Colonic mucosa (tissue), 4 donors: ENCODE data around the gene AHDC1. TPM values are rescaled to one million over a fixed set of nuclear protein-coding genes. Genes with fewer than 3 reads are reported as not detected.

Experiments
- DNase-seq: peaks from one replicate; pipeline ENCODE4 v3.0.0-alpha.2; 2020
- H3K27ac ChIP-seq: fragments of 200-600 bp; one replicate; pipeline ENCODE4 v1.8.0; 2021
- H3K27me3 ChIP-seq: fragments of 200-600 bp; one replicate; pipeline ENCODE4 v1.8.0; 2021
- H3K36me3 ChIP-seq: fragments of 200-600 bp; one replicate; pipeline ENCODE4 v1.8.0; 2021
- H3K4me1 ChIP-seq: fragments of 200-600 bp; one replicate; pipeline ENCODE4 v1.8.0; 2021; ENCODE audit warnings: mild to moderate bottlenecking
- H3K4me3 ChIP-seq: fragments of 200-600 bp; one replicate; pipeline ENCODE4 v1.8.0; 2021
- H3K9ac ChIP-seq, 2 donors: one replicate each; pipeline ENCODE4 v1.7.0; 2013; ENCODE audit warnings: control low read depth in 2 of 2, low read depth in 2 of 2, low read length in 2 of 2
- H3K9me3 ChIP-seq: fragments of 200-600 bp; one replicate; pipeline ENCODE4 v1.8.0; 2021
- CTCF ChIP-seq: fragments of 200-600 bp; IDR thresholded peaks from one replicate; pipeline ENCODE4 v1.8.0; 2022; ENCODE audit warnings: antibody characterized with exemption, mild to moderate bottlenecking
- intact Hi-C: fragments of 100-400 bp; cut with DNase I; formaldehyde crosslinking; loops from one replicate; pipeline ENCODE4 v1.14.1; 2022
- total RNA-seq, 2 donors: library from RNA; stranded (reverse); fragmentation: NEBNext Ultra II Directional in 1 of 2; extraction: Animal tissue kit (Norgen Biotek cat#: 25700) in 1 of 2; gene quantifications; one replicate each; pipeline ENCODE4 v1.2.1, GENCODE V29; 2021
- donor health status: healthy.
- donor health status: DM: no; HTN: no; CAD: no.
- donor health status: DM: no; HTN: no; CAD: no.

The AHDC1 gene
- total RNA-seq, 2 donors from 2014 or later = 18.4 to 26.8 TPM

DNA sequence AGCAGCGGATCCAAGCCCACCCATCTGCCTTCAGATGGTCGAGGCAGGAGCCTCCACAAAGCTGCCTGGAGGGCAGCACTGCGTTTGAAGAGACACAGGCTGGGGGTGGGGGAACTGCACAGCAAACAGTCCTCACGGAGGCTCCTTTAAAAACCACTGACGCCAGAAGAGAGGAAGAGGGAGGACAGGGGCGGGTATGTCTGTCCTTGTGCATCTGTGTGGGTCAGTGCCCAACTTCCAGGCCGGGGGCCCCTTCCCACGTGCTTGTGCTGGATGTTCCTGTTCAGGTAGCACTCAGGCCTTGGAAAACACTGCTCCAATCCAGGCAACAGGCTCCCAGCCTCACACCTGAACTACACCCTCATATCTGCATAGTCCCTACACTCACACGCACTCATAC lies 7.7 kb downstream of the AHDC1 start:
- intact Hi-C loops = no loop called here
- Histone ChIP-seq H3K36me3 (no peaks in the 10 kb centered on the region), H3K27me3 (no peaks in the 10 kb centered on the region), H3K27ac (no peak overlapping the region), H3K9me3 (no peaks in the 10 kb centered on the region), H3K4me1 (peaks cover 7% of the 10 kb centered on the region), H3K4me3 (no peak overlapping the region), H3K9ac (no peak overlapping the region)
- DNase-seq = no peak
- no peak for TF ChIP-seq CTCF

GRCh38 chr1:27595597-27595996 lies 8.3 kb downstream of the AHDC1 start:
- intact Hi-C loops = no loop called here
- Histone ChIP-seq H3K36me3 (no peaks in the 10 kb centered on the region), H3K27ac (no peak overlapping the region), H3K9me3 (no peaks in the 10 kb centered on the region), H3K27me3 (no peaks in the 10 kb centered on the region), H3K9ac (no peak overlapping the region), H3K4me1 (peaks cover 13% of the 10 kb centered on the region), H3K4me3 (no peak overlapping the region)
- no peak for DNase-seq
- TF ChIP-seq CTCF = no peak

DNA sequence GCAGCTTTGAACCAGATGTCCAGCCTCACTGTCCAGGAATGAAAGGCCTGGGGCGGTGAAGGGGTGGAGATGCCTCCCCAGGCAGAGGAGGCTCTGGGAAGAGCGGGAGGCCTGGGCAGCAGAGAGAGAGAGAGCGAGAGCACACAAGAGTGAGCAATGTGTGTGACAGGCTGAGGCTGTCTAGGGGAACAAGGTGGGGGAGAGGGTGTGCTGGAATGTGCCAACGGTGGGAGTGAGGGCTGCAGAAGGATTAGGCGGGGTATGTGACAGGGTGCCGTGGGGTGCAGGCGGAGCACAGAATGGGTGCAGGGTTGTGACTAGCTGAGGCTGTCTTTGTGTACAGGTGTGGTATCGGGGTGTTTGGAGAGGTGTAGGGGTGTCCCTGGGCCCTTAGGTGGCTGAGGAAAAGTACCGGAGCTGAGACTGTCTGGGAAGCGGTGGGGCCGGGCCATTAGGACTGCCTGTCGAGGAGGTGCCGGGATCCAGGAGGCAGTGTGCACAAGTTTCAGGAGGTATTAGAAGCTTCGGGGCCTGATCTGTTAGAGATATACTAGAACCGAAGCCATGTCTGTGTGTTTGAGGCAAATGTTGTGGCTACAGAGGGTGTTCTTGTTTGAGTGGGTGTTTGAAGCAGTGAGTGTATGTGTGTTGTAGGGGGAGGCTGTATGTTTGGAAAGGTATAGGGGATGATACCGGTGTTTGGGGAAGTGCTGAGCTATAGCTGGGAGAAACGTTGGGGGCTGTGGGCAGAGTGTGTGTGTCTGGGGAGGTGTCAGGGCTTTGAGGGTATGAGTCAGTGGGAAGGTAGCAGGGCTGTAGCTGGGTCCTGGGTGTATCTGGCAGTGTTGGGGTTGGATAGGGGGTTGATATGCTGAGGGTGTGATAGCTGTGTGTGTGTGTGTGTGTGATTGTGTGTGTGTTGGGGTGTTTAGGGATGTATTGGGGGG lies 9.1 kb downstream of the AHDC1 start:
- intact Hi-C loops = no loop called here
- H3K9ac ChIP-seq = no peak overlapping the region
- no peaks in the 10 kb centered on the region for H3K9me3 ChIP-seq
- peaks cover 14% of the 10 kb centered on the region for H3K4me1 ChIP-seq
- no peaks in the 10 kb centered on the region for H3K27me3 ChIP-seq
- no peaks in the 10 kb centered on the region for H3K36me3 ChIP-seq
- no peak for TF ChIP-seq CTCF
- DNase-seq = no peak
- no peak overlapping the region for H3K4me3 ChIP-seq
- no peak overlapping the region for H3K27ac ChIP-seq

DNA sequence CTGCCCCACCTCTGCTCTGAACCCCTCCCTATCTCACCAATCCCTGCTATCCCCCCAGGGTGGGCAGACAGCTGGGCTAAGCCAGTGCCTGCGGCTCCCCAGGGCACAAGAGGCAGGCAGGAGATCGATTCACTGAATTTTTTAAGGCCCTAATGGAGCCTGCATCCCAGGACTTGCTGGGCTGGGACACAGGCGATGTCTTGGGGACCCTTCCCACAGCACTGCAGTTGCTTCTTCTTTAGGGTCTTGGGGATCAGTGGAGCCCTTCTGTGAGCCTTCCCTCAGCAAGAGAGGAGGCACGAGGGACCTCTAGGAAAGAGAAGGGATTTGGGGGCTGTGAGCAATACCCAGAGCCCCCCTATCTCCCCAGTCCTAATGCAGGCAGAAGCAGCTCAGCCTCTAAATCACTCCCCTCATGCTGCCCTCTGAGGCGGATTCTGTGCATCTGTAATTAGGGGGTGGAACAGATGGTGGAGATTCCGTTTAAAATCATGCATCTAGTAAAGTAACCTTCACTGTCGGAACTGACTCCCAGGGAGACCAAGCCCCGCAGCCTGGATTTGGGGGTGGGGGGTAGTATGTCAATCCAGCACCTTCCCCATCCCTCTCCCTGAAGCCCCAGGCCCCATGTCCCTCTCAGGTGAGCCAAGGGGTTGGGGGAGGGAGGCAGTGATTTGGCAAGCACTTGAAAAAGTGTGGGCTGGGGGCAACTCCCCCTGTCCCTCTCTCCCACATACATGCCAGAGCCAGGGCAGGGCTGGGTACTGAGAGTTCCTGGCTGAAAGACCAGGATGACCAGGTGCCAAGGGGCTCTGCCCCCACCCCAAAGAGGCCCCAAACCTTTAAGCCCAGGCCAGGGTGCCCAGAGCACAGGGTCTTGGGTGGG lies 10.0 kb downstream of the AHDC1 start:
- no peak overlapping the region for H3K27ac ChIP-seq
- H3K9ac ChIP-seq = no peak overlapping the region
- no peaks in the 10 kb centered on the region for H3K27me3 ChIP-seq
- H3K4me1 ChIP-seq = peaks cover 14% of the 10 kb centered on the region
- H3K4me3 ChIP-seq = no peak overlapping the region
- DNase-seq = no peak
- intact Hi-C loops = no loop called here
- no peaks in the 10 kb centered on the region for H3K36me3 ChIP-seq
- no peaks in the 10 kb centered on the region for H3K9me3 ChIP-seq
- no peak for TF ChIP-seq CTCF

- Histone ChIP-seq H3K4me1 (peaks cover 14% of the 10 kb centered on the region), H3K27me3 (no peaks in the 10 kb centered on the region), H3K9ac (no peak overlapping the region), H3K9me3 (no peaks in the 10 kb centered on the region), H3K36me3 (no peaks in the 10 kb centered on the region), H3K27ac (no peak overlapping the region), H3K4me3 (no peak overlapping the region)
- no peak for TF ChIP-seq CTCF
- intact Hi-C loops = no loop called here
- no peak for DNase-seq
Measured at GRCh38 chr1:27592931-27593677, 10.8 kb downstream of the AHDC1 start.
